Measurements from ENCODE around the gene CHMP2A.

The CHMP2A gene

DNA sequence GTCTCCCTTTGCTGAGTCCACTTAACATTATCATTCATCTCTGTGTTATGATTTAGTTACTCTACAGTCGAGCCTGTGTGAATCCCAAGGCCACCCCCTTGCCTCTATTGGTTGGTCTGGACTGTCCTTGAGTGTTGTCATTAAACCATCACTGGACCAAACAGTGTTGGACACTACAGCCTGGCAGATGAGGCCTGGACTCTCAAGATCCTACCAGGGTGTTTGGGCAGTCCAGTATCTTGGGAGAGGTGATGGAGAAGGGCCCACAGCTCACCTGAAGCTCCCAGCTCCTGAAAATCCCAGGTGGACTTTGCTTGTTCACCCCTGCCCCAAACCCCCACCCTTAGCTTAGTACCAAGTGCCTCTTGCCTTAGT lies 3.8 kb downstream of the CHMP2A start:
- Histone ChIP-seq H3K4me1 (peaks cover 4% of the 10 kb centered on the region), H3K4me3 (ENCODE audit: low read depth, low read length) (no peak overlapping the region), H3K36me3 (peaks cover 66% of the 10 kb centered on the region), H3K9me3 (no peaks in the 10 kb centered on the region), H3K27me3 (no peaks in the 10 kb centered on the region; the same call in 1 of the 2 replicates)
- TF ChIP-seq, protein P1, sequence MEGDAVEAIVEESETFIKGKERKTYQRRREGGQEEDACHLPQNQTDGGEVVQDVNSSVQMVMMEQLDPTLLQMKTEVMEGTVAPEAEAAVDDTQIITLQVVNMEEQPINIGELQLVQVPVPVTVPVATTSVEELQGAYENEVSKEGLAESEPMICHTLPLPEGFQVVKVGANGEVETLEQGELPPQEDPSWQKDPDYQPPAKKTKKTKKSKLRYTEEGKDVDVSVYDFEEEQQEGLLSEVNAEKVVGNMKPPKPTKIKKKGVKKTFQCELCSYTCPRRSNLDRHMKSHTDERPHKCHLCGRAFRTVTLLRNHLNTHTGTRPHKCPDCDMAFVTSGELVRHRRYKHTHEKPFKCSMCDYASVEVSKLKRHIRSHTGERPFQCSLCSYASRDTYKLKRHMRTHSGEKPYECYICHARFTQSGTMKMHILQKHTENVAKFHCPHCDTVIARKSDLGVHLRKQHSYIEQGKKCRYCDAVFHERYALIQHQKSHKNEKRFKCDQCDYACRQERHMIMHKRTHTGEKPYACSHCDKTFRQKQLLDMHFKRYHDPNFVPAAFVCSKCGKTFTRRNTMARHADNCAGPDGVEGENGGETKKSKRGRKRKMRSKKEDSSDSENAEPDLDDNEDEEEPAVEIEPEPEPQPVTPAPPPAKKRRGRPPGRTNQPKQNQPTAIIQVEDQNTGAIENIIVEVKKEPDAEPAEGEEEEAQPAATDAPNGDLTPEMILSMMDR (IDR thresholded peaks at IDR 0.05; ENCODE audit: low read depth, low read length): no peak
- DNase-seq: no peak

DNA sequence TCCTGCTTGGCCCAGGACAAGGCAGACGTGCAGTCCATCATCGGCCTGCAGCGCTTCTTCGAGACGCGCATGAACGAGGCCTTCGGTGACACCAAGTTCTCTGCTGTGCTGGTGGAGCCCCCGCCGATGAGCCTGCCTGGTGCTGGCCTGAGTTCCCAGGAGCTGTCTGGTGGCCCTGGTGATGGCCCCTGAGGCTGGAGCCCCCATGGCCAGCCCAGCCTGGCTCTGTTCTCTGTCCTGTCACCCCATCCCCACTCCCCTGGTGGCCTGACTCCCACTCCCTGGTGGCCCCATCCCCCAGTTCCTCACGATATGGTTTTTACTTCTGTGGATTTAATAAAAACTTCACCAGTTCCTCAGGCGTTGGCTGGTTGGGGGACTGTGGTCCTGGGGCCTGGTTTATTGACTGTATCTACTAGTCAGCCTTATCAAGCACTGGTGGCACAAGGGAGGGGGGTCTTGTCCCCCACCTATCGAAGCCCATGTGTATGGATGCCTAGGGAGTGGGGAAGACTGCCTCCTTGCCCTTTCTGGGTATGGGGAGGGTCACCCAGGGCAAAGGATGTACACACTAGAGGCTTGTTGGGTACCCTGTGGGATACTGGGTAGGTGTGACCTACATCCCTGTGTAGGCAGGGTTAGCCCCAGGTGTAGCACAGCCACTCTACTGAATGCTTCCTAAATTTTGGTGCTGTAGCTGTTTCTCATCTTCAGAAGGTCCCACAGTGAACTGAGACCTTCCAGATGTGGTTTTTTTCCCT lies 4.4 kb downstream of the CHMP2A start:
- no peak for DNase-seq
- Histone ChIP-seq H3K27me3 (peaks cover 3% of the 10 kb centered on the region), H3K36me3 (peaks cover 69% of the 10 kb centered on the region), H3K4me1 (peaks cover 4% of the 10 kb centered on the region), H3K9me3 (no peaks in the 10 kb centered on the region), H3K4me3 (ENCODE audit: low read depth, low read length) (no peak overlapping the region)
- TF ChIP-seq, protein P1 (IDR thresholded peaks at IDR 0.05; ENCODE audit: low read depth, low read length): no peak

DNA sequence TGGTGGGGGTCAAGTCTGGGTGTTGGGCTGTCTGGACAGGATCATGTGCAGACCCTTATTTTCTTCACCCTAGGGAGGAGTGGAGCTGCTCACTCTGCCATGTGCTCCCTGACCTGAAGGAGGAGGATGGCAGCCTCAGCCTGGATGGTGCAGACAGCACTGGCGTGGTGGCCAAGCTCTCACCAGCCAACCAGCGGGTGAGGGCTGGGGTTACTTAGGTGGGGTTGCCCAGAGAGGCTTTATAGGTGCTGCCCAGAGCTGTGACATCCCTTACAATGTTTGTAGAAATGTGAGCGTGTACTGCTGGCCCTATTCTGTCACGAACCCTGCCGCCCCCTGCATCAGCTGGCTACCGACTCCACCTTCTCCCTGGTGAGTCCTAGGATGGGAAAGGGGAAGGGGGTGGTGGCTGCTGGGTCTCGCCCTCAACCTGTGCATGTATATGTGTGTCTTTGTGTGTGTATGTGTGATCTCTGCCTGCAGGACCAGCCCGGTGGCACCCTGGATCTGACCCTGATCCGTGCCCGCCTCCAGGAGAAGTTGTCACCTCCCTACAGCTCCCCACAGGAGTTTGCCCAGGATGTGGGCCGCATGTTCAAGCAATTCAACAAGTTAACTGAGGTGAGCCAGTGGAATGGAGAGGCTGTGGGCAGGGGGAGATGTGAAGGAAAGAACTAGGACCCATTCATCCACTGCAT lies 5.1 kb downstream of the CHMP2A start:
- H3K36me3 ChIP-seq: peaks cover 69% of the 10 kb centered on the region
- H3K4me1 ChIP-seq: peaks cover 4% of the 10 kb centered on the region
- TF ChIP-seq, protein P1 (IDR thresholded peaks at IDR 0.05; ENCODE audit: low read depth, low read length): no peak
- no peaks in the 10 kb centered on the region for H3K9me3 ChIP-seq
- no peak overlapping the region for H3K4me3 ChIP-seq (ENCODE audit: low read depth, low read length)
- no peak for DNase-seq
- peaks cover 6% of the 10 kb centered on the region for H3K27me3 ChIP-seq

DNA sequence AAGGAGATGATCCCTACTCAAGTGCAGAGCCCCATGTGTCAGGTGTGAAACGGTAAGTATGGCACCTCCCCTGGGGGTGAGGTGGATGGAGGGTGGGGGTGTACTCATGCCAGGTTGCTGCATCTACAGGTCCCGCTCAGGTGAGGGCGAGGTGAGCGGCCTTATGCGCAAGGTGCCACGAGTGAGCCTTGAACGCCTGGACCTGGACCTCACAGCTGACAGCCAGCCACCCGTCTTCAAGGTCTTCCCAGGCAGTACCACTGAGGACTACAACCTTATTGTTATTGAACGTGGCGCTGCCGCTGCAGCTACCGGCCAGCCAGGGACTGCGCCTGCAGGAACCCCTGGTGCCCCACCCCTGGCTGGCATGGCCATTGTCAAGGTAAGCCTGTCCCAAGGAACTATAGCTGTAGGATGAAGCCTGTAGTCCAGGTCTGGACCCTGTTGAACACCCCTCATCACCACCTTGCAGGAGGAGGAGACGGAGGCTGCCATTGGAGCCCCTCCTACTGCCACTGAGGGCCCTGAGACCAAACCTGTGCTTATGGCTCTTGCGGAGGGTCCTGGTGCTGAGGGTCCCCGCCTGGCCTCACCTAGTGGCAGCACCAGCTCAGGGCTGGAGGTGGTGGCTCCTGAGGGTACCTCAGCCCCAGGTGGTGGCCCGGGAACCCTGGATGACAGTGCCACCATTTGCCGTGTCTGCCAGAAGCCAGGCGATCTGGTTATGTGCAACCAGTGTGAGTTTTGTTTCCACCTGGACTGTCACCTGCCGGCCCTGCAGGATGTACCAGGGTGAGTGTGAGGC lies 5.8 kb downstream of the CHMP2A start:
- peaks cover 69% of the 10 kb centered on the region for H3K36me3 ChIP-seq
- H3K27me3 ChIP-seq: peaks cover 6% of the 10 kb centered on the region
- TF ChIP-seq, protein P1 (IDR thresholded peaks at IDR 0.05; ENCODE audit: low read depth, low read length): no peak
- peaks cover 4% of the 10 kb centered on the region for H3K4me1 ChIP-seq
- no peaks in the 10 kb centered on the region for H3K9me3 ChIP-seq
- H3K4me3 ChIP-seq (ENCODE audit: low read depth, low read length): no peak overlapping the region
- no peak for DNase-seq

DNA sequence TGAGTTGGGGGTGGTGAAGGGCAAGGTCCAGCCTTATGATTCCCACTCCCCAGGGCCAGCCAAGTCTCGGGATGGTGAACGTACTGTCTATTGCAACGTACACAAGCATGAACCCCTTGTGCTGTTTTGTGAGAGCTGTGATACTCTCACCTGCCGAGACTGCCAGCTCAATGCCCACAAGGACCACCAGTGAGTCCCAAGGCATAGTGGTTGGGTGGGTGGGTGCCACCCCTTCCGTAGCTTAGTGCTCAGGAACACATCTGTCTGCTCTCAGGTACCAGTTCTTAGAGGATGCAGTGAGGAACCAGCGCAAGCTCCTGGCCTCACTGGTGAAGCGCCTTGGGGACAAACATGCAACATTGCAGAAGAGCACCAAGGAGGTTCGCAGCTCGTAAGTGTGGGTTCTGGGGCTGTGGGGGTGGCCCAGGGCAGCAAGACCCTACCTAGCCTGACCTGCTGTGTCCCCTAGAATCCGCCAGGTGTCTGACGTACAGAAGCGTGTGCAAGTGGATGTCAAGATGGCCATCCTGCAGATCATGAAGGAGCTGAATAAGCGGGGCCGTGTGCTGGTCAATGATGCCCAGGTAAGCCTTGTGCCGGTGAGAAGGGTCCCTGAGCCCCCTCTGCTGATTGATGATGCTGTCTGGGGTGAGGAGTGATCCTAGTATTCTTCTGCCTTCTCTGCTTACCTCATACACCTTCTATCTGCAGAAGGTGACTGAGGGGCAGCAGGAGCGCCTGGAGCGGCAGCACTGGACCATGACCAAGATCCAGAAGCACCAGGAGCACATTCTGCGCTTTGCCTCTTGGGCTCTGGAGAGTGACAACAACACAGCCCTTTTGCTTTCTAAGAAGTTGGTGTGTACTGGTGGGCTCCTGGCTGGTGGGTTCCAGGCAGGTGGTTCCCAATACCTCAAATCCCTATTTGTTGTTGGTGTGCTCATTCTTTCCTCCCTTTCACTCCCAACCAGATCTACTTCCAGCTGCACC lies 7.3 kb downstream of the CHMP2A start:
- Histone ChIP-seq H3K9me3 (no peaks in the 10 kb centered on the region), H3K36me3 (peaks cover 67% of the 10 kb centered on the region), H3K4me3 (ENCODE audit: low read depth, low read length) (no peak overlapping the region), H3K4me1 (no peaks in the 10 kb centered on the region), H3K27me3 (peaks cover 6% of the 10 kb centered on the region)
- DNase-seq: no peak
- TF ChIP-seq, protein P1 (IDR thresholded peaks at IDR 0.05; ENCODE audit: low read depth, low read length): no peak
